ENCODE results near the gene LIPC.

GRCh38 chr15:58443308-58443707, 11.5 kb downstream of the LIPC start:
- TF ChIP-seq POLR2A (IDR thresholded peaks at IDR 0.05; ENCODE audit: extremely low read depth, insufficient read length) (no peak), CTCF (IDR thresholded peaks at IDR 0.05; ENCODE audit: low read depth, low read length) (no peak), MAX (IDR thresholded peaks at IDR 0.05; ENCODE audit: low read depth, low read length) (no peak)
